HUDEP-2 (cell line): Measurements from ENCODE around the gene WNT3.
"Not testable (repeated sequence)": the region's sequence is repeated elsewhere in the genome, so short reads cannot be mapped to it uniquely, and the experiment has no call there.

Experiments used
- DNase-seq, 76 experiments: peaks; one replicate each; lab custom pipeline; 2025; ENCODE audit not compliant: unreplicated experiment in 76 of 76; lab: John Stamatoyannopoulos, UW

Gene WNT3, protein sequence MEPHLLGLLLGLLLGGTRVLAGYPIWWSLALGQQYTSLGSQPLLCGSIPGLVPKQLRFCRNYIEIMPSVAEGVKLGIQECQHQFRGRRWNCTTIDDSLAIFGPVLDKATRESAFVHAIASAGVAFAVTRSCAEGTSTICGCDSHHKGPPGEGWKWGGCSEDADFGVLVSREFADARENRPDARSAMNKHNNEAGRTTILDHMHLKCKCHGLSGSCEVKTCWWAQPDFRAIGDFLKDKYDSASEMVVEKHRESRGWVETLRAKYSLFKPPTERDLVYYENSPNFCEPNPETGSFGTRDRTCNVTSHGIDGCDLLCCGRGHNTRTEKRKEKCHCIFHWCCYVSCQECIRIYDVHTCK

DNA sequence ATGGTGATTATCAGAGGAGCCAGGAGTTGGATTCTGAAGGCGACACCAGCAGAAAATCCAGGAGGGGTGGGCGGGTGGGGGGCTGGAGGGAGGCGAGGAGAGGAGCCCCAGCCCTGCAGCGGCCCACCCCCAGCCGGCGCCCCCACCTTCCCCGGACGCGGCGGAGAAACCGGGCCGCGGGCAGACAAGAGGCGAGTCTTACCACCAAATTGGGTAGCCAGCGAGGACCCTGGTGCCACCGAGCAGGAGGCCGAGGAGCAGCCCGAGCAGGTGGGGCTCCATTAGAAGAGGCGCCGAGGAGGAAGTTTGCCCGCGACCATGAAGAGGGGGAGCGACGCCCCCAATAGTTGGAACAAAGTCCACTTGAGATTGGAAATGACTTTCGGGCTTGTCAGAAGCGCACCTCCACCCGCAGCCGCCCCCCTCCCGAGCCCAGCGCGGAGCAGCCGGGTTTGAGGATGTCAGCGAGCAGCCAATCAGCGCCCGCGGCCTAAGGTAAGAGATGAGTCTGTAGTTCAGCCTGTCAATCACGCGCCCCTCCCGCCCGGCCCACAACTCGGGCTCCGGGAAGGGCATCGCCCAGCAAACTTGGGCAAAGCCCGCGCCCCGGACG, at the start of gene WNT3:
TSS of gene WNT3 (minus strand) at position 377 of the 613 bp plus-strand sequence. CDS start at position 282, 95 bp downstream.
- DNase-seq: peak in 8 of 76 experiments; percentile 5 to 34 (median 18)

DNA sequence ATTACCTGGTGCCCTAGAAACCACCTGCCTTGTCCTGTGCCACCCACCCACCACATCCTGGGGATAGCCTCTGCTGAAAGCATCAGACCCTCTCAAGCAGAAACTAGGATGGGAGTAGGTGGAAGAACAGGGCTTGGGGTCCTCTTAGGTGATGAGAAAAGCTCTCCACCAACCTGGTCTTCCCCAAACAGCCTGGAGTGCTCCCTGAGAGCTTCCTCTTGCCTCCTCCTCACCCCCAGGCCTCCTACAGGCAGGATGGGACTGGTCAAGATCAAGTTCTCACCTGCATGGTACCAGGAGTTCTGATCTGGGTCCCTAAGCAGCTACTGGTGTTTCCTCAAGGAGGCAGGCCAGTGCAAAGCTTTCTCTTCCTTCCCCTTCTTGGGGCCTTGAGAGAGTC, 48.3 kb upstream of the WNT3 start:
- no peak for DNase-seq

DNA sequence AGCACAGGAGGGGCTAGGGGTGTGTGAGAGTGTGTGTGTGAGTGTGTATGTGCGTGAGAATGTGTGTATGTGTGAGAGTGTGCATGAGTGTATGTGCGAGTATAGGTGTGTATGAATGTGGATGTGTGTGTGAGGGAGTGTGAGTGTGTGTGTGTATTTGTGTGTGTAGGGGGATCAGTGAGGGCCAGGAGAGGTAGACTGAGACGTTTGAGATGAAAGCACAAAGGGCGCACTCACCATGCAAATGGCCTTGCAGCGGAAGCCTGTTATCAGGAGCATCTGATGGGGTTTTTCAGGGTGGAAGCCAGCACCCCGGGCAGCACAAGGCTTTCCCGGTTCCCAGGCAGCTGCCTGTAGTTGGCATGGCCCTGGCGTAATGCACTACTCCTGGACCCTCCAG, 47.8 kb upstream of the WNT3 start:
- no peak for DNase-seq

DNA sequence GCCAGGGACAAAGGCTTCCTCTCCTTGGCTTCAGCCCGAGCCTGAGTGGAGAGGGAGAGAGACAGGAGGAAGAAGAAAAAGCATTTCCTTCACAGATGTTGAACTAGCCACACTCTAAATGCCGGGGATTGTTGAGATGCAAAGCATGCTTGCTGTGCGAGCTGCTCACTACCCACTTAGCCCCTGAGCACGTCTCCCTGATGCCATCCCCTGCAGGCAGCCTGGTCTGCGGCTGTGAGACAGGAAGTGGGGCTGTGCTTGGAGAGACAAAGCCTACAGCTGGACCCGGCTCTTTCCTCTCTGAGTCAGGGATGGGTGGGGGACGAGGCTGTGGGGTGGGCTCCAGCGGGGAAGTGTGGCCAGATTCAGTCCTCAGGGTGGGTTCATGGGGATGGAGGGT, 46.6 kb upstream of the WNT3 start:
- no peak for DNase-seq

GRCh38 chr17:46863383-46864121, 45.1 kb upstream of the WNT3 start:
- no peak for DNase-seq

DNA sequence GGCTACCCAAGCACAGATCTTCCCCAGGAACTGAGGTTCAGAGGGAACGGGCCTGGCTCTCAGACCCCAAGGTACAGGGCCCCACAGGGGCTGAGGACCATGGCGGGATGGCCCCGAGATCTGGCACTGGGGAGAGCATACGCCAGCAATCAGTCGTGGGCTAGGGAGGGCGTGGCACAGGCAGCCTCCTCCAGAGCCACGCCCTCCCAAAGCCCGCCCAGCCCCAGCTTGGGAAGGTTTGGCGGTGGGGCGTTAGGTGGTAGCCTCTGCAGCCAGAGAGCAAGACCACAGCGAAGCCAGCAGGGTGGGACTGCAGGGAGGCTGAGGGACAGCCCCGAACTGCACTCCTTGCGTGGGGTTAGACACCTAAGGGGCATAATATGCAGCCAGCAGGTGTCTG, 44.5 kb upstream of the WNT3 start:
- peak in 1 of 76 experiments; percentile 12 for DNase-seq

DNA sequence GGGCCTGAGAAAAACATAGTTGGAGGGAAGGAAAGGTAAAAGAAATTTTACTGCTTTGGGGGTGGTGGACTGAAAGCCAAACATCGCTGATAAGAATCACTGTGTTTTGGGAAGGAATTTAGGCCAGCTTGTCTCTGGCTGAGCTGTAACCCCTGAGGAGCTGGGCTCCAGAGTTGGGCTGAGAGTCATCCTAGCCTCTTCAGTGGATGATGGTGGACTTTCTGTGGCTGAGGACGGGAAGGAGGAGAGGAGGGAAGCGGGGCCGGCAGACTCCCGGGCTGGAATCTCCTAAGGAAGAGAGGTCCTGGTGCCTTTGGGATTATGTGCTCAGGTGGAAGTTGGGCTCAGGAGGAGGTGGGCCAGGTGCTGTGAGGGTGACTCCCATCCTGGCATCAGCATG, 41.5 kb upstream of the WNT3 start:
- DNase-seq: no peak

GRCh38 chr17:46857600-46857999, 39.1 kb upstream of the WNT3 start:
- DNase-seq: no peak

- DNase-seq: no peak
Measured at GRCh38 chr17:46854948-46855347, 36.5 kb upstream of the WNT3 start.

- DNase-seq: no peak
Measured at GRCh38 chr17:46854515-46854914, 36.0 kb upstream of the WNT3 start.

DNA sequence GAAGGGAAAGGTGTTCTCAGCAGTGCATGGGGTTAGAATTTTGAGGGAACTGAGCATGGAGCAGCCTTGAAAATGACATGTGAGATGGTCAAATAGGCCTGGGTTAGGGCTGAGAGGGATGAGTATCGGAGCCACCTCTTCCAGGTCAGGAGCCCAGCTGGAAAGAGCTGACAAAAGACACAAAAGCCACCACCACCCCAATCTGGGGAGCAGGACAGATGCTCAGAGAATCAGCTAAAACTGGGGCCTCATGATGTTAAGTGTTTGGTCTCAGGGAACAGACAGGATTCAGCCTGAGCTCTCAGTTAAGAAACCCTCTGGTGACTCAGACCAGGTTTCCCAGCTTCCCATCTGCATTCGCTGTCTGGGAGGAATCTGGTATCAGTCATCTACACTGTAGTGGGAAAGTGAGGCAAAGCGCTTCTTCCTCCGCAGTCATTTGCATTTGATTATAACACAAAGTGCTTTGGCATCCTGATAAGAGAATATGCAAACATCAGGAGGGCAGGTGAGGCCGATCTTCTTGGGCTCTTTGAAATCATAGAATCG, 35.5 kb upstream of the WNT3 start:
- DNase-seq: no peak

DNA sequence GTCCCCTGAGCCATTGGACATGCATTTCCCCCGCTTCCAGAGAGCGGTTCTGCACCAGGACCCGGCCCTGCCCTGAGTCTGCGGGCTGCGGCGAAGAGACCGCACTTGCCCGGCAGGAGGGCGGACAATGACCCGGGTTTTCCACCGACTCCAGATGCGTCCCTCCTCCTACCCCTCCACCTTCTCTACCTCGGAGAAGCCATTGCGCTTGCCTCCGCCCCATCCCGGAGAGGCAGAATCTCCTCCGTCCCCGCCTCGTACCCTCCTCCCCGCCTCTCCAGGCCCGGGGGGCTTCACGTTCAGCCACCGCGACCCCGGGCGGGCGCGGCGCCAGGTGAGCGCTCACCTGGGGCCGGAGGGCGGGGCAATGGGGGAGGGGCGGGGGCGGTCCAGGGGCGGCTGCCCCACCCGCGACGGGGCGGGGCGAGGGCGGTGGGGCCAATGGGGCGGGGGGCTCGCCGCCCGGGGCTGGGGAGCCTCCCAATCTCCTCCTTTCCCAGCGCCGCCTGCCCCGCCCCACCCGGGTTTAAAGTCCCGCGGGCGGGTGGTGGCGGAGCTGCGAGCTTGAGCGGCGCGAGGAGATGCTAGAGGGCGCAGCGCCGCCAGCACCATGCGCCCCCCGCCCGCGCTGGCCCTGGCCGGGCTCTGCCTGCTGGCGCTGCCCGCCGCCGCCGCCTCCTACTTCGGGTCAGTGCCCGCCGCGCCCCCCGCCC, 32.7 kb upstream of the WNT3 start, which contains the start of gene WNT9B:
TSS of gene WNT9B (plus strand) at position 555 of the 713 bp plus-strand sequence. CDS start at position 611, 56 bp downstream.
- peak in 2 of 76 experiments; percentile 8 to 26 for DNase-seq

- DNase-seq: no peak
Measured at GRCh38 chr17:46850688-46851028, 32.2 kb upstream of the WNT3 start.

GRCh38 chr17:46848534-46848933, 30.0 kb upstream of the WNT3 start:
- DNase-seq: no peak

- DNase-seq: no peak
Measured at GRCh38 chr17:46847204-46848191, 29.0 kb upstream of the WNT3 start.

GRCh38 chr17:46842835-46843234, 24.3 kb upstream of the WNT3 start:
- peak in 2 of 76 experiments; percentile 6 to 11 for DNase-seq

DNA sequence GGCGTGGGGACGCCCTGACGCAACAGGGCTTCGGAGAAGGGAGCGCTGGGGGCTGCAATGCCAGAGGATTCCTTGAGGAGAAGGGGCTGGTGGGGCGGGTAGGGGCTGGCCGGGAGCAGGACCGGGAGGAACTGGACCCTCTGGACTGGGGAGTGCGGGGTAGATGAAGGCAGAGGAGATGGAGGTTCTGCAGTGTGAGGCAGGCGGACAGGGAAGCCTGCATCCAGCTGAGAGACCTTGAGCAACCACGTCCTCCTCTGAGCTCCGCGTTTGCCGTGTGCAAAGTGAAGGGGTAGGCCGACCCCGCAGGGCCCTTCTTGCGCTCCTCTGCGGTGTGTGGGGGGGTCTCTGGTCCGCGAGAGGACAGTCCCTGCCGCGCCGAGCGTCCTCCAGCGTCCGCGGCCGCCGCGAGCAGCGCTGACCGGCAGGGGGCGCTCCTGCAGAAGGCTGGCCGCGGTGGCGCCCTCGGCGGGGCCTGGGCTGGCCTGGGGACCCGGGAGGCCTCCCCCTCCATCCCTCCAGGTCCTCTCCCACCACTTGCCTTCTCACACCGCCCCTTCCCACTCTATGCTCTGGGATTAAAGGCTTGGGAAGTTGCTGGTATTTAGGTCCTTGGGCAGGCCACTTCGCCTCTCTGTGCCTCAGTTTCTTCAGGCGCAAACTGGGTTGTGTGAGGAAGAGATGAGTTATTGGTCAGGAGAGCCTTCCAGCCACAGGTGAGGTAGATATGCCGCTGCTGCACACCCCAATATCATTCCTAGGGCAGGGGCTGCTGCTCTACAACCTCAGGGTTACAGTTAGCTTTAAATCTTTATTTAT, 23.3 kb upstream of the WNT3 start:
- DNase-seq: peak in 4 of 76 experiments; percentile 10 to 21 (median 14)

DNA sequence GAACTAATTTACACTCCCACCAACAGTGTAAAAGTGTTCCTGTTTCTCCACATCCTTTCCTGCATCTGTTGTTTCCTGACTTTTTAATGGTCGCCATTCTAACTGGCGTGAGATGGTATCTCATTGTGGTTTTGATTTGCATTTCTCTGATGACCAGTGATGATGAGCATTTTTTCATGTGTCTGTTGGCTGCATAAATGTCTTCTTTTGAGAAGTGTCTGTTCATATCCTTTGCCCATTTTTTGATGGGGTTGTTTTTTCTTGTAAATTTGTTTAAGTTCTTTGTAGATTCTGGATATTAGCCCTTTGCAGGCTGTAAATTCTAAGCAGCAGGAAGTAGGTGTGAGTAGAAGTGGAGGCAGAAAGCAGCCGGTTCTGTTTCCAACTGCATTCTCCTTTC, 22.1 kb upstream of the WNT3 start:
- not testable (repeated sequence) for DNase-seq

GRCh38 chr17:46839211-46839610, 20.7 kb upstream of the WNT3 start:
- no peak for DNase-seq
